IPS DF 6.9 (cell line): ENCODE data around the gene RBM26.

Experiments used
- DNase-seq: peaks from one replicate; pipeline ENCODE4 v3.0.0-alpha.2; 2013; ENCODE audit warnings: low read depth, low spot score
- H3K27ac ChIP-seq: one replicate; pipeline ENCODE4 v1.5.1; 2013; ENCODE audit warnings: low read length, control low read depth
- H3K27me3 ChIP-seq: 2 replicates; pipeline ENCODE4 v1.6.1; 2013; ENCODE audit warnings: mild to moderate bottlenecking, low read length; ENCODE audit not compliant: control insufficient read depth, insufficient read depth
- H3K36me3 ChIP-seq: 2 replicates; pipeline ENCODE4 v1.6.1; 2013; ENCODE audit warnings: low read length; ENCODE audit not compliant: control insufficient read depth, insufficient read depth
- H3K4me1 ChIP-seq: 2 replicates; pipeline ENCODE4 v1.6.1; 2013; ENCODE audit warnings: low read length; ENCODE audit not compliant: control insufficient read depth, insufficient read depth
- H3K4me3 ChIP-seq: 2 replicates; pipeline ENCODE4 v1.5.1; 2013; ENCODE audit warnings: mild to moderate bottlenecking, low read length
- H3K9me3 ChIP-seq: 2 replicates; pipeline ENCODE4 v1.6.1; 2013; ENCODE audit warnings: low read length, inconsistent platforms; ENCODE audit not compliant: control insufficient read depth, insufficient read depth
- WGBS: extraction: QIAGEN DNeasy Blood & Tissue Kit; methylation state at CpG from one replicate; pipeline ENCODE4 v1.1.7; 2013; ENCODE audit warnings: mixed read lengths, missing lambda C conversion rate; ENCODE audit not compliant: insufficient read length, insufficient coverage; 5-methylcytosine and 5-hydroxymethylcytosine counted together

The RBM26 gene

DNA sequence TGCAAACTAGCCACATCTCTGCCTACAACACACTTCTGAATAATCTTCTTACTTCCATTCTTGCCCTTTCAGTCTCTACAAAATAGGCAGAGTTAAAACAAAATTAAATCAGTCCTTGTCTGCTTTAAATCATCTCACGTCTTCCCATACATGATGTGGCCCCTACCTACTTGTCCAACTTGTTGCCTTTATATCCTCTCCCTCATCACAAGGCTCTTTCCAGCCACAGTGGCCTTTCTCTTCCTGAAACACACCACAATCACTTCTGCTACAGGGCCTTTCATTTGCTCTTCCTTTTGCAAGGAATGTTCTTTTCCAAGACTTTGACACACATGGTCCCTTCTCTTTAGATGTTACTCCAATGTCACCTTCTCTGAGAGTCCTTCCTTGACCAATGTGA, 1.7 kb downstream of the RBM26 start:
- Histone ChIP-seq H3K27me3 (no peaks in the 10 kb centered on the region), H3K9me3 (no peaks in the 10 kb centered on the region), H3K4me1 (peaks cover 3% of the 10 kb centered on the region; the same call in 1 of the 2 replicates), H3K4me3 (peak overlapping the region; percentile 5; the same call in 1 of the 2 replicates), H3K36me3 (no peaks in the 10 kb centered on the region), H3K27ac (no peak overlapping the region)
- no CpG with 5 or more reads among the region's 1 CpG for WGBS
- no peak for DNase-seq

DNA sequence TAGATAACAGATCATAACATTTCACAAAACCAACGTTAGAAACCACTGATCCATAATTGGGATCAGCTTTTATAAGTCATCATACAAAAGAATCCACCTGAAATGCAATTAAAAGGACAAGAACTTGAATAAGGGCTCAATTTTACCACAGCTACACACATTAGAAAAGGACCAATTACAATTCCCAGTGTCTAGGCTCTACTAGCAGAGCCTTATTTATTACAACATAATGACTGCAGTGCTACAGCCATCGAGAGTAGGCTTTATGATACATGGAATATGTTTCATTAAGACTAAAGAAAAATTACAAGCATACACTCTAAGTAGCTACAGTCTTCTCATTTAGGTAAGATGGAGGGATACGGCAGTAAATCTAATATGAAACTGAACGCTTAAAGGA, 2.9 kb downstream of the RBM26 start:
- Histone ChIP-seq H3K27ac (no peak overlapping the region), H3K36me3 (no peaks in the 10 kb centered on the region), H3K4me3 (no peak overlapping the region)

DNA sequence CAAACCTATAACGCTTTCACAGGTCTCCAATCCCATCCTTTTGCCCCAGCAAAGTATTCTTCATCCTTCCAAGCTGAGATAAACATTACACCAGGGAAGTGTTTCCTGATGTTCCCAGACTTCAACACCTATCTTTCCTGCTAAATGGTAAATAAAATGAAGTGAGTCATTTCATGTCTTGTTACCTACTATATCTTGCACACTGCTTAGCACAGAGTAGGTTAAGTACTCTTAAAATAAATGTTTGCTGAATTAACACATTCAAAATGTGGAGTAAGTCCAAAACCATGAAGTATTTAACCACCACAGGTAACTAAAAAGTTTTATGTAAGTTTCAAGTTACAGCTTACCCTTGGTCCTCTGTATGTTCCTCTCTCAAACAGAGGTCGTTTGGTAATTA, 3.4 kb downstream of the RBM26 start:
- Histone ChIP-seq H3K36me3 (no peaks in the 10 kb centered on the region), H3K27me3 (no peaks in the 10 kb centered on the region), H3K4me3 (no peak overlapping the region), H3K27ac (no peak overlapping the region), H3K9me3 (no peaks in the 10 kb centered on the region), H3K4me1 (peaks cover 3% of the 10 kb centered on the region; the same call in 1 of the 2 replicates)
- no CpG with 5 or more reads among the region's 2 CpGs for WGBS
- DNase-seq: no peak

More for the DNA sequence above, 2.9 kb downstream of the RBM26 start:
- H3K4me1 ChIP-seq: peaks cover 3% of the 10 kb centered on the region; the same call in 1 of the 2 replicates
- H3K27me3 ChIP-seq: no peaks in the 10 kb centered on the region
- DNase-seq: no peak
- H3K9me3 ChIP-seq: no peaks in the 10 kb centered on the region
- WGBS: no CpG with 5 or more reads among the region's 4 CpGs

DNA sequence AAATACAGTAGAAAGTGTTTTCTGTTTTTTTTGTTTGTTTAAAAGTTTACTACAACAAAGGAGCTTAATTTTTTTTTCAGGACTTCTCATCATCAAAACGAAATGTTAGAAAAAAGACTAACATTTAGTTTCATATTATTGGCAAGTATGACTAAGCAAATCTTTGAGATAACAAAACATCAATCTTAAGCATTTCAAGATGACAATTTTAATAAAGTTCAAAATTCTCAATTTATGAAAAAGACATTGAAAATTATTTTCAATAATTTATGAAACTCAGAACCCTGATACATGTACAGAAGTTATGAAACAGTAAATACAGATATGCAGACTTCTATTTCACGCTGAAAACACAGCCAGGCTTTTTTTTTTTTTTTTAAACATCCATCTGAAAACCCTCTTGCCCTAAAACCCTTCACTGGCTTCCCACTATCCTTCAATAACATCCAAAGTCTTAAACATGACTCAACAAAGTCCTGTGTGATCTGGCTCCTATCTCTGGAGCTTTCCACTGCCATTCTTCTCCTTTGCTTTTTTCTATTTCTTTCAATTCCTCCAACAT, 3.9 kb downstream of the RBM26 start:
- Histone ChIP-seq H3K36me3 (no peaks in the 10 kb centered on the region), H3K4me3 (no peak overlapping the region), H3K4me1 (peaks cover 3% of the 10 kb centered on the region; the same call in 1 of the 2 replicates), H3K27me3 (no peaks in the 10 kb centered on the region), H3K27ac (no peak overlapping the region), H3K9me3 (no peaks in the 10 kb centered on the region)
- WGBS: no CpG with 5 or more reads among the region's 2 CpGs
- no peak for DNase-seq

DNA sequence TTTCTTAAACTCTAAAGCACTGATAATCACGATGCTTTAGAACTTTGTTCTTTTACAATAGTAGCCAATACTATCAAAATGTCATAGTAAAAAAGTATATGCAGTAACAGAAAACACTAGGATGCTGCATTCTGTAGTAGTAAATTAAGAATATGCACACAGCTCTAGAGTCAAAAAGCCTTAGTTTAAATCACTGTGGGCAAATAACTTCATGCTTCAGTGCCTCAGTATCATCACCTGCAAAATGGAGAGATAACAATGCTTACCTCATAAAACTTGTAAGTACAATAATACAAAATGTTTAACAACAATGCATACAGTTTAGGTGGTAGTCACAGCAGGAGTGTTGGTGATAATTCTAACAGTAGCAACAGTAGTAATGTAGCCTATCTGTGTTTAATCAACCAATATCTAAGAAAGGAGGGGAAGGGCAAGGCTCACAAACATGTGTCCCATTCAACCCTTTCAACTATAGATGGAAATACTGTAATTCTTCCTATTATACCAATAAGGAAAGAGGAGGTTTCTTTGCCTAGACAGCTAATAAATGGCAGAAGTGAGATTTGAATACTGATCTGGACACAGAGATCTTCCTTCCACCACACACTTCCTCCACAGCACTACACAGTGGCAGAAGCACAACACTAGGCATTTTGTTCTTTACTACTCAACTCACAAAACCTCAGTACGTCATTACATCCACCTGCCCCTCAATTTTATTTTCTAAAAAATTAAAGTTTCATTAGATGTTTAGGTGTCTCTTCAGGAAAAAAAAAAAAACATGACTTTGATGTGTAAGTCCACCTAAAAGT, 4.6 kb downstream of the RBM26 start:
- Histone ChIP-seq H3K27ac (no peak overlapping the region), H3K9me3 (no peaks in the 10 kb centered on the region), H3K4me3 (no peak overlapping the region), H3K27me3 (no peaks in the 10 kb centered on the region), H3K4me1 (peaks cover 3% of the 10 kb centered on the region; the same call in 1 of the 2 replicates), H3K36me3 (0 out of 2 replicates have a peak, but pooled peaks cover 3% of the 10 kb centered on the region)
- DNase-seq: no peak
- WGBS: 100% methylated on average over 1 of the region's 2 CpGs

DNA sequence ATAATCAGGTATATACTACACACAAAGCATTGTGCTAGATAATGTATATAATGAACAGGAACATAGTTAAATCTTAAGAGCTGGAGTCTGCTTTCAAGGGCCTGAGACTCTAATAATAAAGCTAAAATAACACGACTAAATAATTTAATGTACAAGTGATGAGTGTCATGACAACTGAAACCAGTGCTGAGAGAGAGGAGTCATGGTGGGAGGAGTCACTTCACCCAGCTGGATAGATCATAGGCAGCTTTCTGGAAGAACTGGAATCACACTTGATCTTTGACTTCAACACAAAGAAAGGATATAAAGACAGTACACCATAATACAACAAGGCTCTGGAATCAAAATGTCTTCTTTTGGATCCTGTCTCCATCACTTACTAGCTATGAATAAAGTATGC, 7.1 kb downstream of the RBM26 start:
- Histone ChIP-seq H3K4me3 (no peak overlapping the region), H3K9me3 (no peaks in the 10 kb centered on the region), H3K27ac (no peak overlapping the region), H3K27me3 (no peaks in the 10 kb centered on the region), H3K36me3 (0 out of 2 replicates have a peak, but pooled peaks cover 3% of the 10 kb centered on the region), H3K4me1 (peaks cover 1% of the 10 kb centered on the region; the same call in 1 of the 2 replicates)
- DNase-seq: no peak
- no CpG with 5 or more reads among the region's 1 CpG for WGBS

DNA sequence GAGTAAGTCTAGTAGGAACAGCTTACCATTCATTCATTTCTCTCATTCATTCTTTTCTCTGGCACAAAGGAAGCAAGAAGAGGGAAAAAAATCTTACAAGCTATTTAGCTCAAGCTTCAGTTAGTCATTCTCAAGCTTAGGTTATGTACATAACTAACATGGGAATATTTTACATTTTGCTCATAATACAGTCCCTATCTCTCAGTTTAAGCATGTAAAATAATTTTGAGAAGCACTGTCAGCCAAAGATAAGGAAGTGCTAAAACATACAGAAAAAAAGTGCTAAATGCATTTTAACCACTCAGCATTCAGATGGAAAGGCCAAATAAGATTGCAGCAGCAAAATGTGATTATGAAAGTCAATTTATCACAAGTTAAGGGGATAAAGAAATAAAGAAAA, 7.9 kb downstream of the RBM26 start:
- Histone ChIP-seq H3K36me3 (0 out of 2 replicates have a peak, but pooled peaks cover 3% of the 10 kb centered on the region), H3K4me3 (no peak overlapping the region), H3K27me3 (no peaks in the 10 kb centered on the region), H3K4me1 (peaks cover 1% of the 10 kb centered on the region; the same call in 1 of the 2 replicates), H3K27ac (no peak overlapping the region), H3K9me3 (no peaks in the 10 kb centered on the region)
- no peak for DNase-seq

DNA sequence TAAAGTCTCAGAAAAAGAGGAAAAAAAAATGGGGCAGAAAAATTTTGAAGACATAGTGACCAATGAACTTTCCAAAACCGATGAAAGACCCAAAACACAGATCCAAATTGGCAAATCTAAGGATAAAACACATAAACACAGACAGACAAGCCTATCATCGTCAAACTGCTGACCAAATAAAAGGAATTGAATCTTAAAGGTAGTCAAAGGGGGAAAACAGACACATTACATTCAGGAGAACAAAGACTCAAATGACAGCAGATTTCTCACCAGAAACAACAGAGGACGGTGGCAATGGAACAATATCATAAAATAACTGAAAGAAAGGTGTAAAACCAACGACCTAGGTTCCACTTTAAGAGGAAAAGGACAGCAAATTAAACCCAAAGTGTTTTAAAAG, 10.2 kb downstream of the RBM26 start:
- no peaks in the 10 kb centered on the region for H3K4me1 ChIP-seq
- no CpG with 5 or more reads among the region's 4 CpGs for WGBS
- 0 out of 2 replicates have a peak, but pooled peaks cover 3% of the 10 kb centered on the region for H3K36me3 ChIP-seq

DNA sequence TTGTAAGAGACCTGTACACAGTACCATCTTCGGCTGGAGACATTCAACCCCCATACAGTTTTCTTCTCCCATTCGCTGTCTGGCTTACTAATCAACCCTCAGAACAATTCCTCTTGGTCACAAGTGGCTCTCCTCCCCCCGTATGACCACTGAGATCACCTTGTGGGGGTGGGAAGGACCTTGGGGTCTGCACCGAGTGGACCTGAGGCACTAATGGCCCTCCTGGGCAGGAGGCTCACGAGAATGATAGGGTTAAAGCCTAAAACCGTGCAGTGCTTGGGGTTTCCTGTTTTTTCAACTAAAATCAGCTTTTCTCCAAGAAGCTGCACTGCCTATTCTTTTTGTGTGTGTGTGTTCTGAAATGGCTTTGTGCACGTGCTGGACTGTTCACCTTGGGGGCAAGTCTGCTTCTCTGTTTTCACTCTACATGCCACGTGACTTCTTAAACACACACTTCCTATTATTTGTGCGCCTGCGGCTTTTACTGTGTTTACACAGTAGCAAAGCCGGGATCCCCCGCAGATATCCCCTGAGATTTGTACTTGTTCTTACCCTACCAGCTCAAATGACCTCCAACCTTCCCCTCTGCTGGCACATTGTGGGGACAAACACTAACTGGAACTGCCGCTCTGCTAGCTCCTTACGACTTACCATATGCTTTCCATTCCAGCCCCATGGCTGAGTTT, 12.3 kb downstream of the RBM26 start:
- H3K4me3 ChIP-seq: no peak overlapping the region
- H3K4me1 ChIP-seq: no peaks in the 10 kb centered on the region
- H3K9me3 ChIP-seq: no peaks in the 10 kb centered on the region
- H3K27ac ChIP-seq: no peak overlapping the region
- H3K27me3 ChIP-seq: no peaks in the 10 kb centered on the region
- H3K36me3 ChIP-seq: 0 out of 2 replicates have a peak, but pooled peaks cover 3% of the 10 kb centered on the region
- WGBS: no CpG with 5 or more reads among the region's 14 CpGs
- no peak for DNase-seq

More for the DNA sequence above, 10.2 kb downstream of the RBM26 start:
- DNase-seq: no peak
- Histone ChIP-seq H3K27me3 (no peaks in the 10 kb centered on the region), H3K9me3 (no peaks in the 10 kb centered on the region), H3K27ac (no peak overlapping the region), H3K4me3 (no peak overlapping the region)

- DNase-seq: no peak
- WGBS: no CpG with 5 or more reads among the region's 6 CpGs
Observed at GRCh38 chr13:79392882-79393563, 13.0 kb downstream of the RBM26 start.

More at GRCh38 chr13:79392882-79393563, 13.0 kb downstream of the RBM26 start:
- Histone ChIP-seq H3K4me3 (no peak overlapping the region), H3K9me3 (no peaks in the 10 kb centered on the region), H3K27ac (no peak overlapping the region), H3K4me1 (no peaks in the 10 kb centered on the region), H3K36me3 (0 out of 2 replicates have a peak, but pooled peaks cover 3% of the 10 kb centered on the region), H3K27me3 (no peaks in the 10 kb centered on the region)
